ENCODE data around the gene IL1A.

IL1A gene

GRCh38 chr2:112820343-112820742 is 36.0 kb upstream of the IL1A start:
- TF ChIP-seq CTCF (conservative IDR thresholded peaks at IDR 0.05; ENCODE audit: low read depth, low read length): no peak
- Histone ChIP-seq H3K27ac (no peak overlapping the region), H3K9ac (no peak overlapping the region), H2AFZ (ENCODE audit: low read depth) (no peak overlapping the region), H3K4me1 (ENCODE audit: low read depth, poor library complexity, severe bottlenecking) (peaks cover 10% of the 10 kb centered on the region), H3K79me2 (ENCODE audit: insufficient read depth, low read depth) (no peaks in the 10 kb centered on the region), H3K4me2 (no peak overlapping the region), H3K4me3 (IDR thresholded peaks at IDR 0.05; ENCODE audit: insufficient read depth, low read depth, low read length) (no peak overlapping the region), H4K20me1 (ENCODE audit: insufficient read depth) (no peaks in the 10 kb centered on the region), H3K36me3 (ENCODE audit: insufficient read depth) (no peaks in the 10 kb centered on the region), H3K27me3 (ENCODE audit: insufficient read depth, low read depth) (no peaks in the 10 kb centered on the region)

DNA sequence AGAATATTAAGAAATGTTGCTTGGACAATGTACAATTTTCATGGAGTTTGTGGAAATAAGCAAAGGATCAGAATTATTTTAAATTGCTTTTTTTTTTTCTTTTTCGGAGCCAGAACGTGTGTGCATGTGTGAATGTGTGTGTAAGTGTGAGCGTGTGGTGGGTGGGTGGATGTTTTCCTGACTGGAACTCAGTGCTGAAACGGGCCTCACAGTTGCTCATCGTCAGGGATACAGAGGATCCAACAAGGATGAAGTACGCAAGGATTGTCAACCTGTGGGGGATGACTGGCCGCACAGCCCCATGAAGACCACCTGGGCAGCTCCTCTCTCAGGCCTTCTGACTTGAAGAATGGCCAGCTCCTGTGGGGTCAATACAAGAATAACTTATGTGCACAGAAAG is 34.8 kb upstream of the IL1A start:
- TF ChIP-seq CTCF (conservative IDR thresholded peaks at IDR 0.05; ENCODE audit: low read depth, low read length): no peak
- no peak overlapping the region for H2AFZ ChIP-seq (ENCODE audit: low read depth)
- H3K9ac ChIP-seq: no peak overlapping the region
- H3K27me3 ChIP-seq (ENCODE audit: insufficient read depth, low read depth): no peaks in the 10 kb centered on the region
- H3K4me2 ChIP-seq: no peak overlapping the region
- H4K20me1 ChIP-seq (ENCODE audit: insufficient read depth): no peaks in the 10 kb centered on the region
- H3K79me2 ChIP-seq (ENCODE audit: insufficient read depth, low read depth): no peaks in the 10 kb centered on the region
- no peak overlapping the region for H3K27ac ChIP-seq
- no peak overlapping the region for H3K4me3 ChIP-seq (IDR thresholded peaks at IDR 0.05; ENCODE audit: insufficient read depth, low read depth, low read length)
- no peaks in the 10 kb centered on the region for H3K36me3 ChIP-seq (ENCODE audit: insufficient read depth)
- peaks cover 10% of the 10 kb centered on the region for H3K4me1 ChIP-seq (ENCODE audit: low read depth, poor library complexity, severe bottlenecking)

DNA sequence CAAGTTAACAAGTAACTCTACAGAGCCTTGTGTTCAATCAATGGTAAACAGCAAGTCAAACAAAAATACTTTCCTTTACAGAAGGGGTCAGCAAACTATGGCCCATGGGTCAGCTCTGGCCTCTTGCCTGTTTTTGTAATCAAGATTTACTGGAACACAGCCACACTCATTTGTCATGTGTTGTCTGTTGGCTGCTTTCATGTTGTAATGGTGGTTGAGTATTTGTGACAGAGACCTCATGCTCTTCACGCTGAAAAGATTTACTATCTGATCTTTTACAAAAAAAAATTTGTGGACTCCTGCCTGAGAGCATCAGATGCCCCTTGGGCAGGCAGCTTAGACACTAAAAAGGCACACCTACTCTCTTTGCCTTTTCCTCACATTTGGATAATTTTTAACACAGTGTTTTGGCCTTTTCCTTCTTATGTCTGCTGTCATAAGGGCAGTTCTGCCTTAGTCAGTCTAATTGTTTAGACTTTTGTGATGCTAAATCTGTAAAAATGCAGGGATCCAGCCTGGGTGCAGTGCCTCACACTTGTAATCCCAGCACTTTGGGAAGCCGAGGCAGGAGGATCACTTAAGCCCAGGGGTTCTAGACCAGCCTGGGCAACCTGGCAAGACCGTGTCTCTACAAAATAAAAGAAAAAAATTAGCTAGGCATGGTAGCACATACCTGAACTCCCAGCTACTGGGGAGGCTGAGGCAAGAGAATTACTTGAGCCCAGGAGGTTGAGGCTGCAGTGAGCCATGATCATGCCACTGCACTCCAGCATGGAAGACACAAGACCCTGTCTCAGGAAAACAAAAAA is 34.0 kb upstream of the IL1A start:
- Histone ChIP-seq H3K27me3 (ENCODE audit: insufficient read depth, low read depth) (no peaks in the 10 kb centered on the region), H4K20me1 (ENCODE audit: insufficient read depth) (no peaks in the 10 kb centered on the region), H3K79me2 (ENCODE audit: insufficient read depth, low read depth) (no peaks in the 10 kb centered on the region), H3K27ac (no peak overlapping the region), H3K4me3 (IDR thresholded peaks at IDR 0.05; ENCODE audit: insufficient read depth, low read depth, low read length) (no peak overlapping the region), H3K4me1 (ENCODE audit: low read depth, poor library complexity, severe bottlenecking) (peaks cover 10% of the 10 kb centered on the region), H3K4me2 (no peak overlapping the region), H3K36me3 (ENCODE audit: insufficient read depth) (no peaks in the 10 kb centered on the region), H3K9ac (no peak overlapping the region), H2AFZ (ENCODE audit: low read depth) (no peak overlapping the region)
- no peak for TF ChIP-seq CTCF (conservative IDR thresholded peaks at IDR 0.05; ENCODE audit: low read depth, low read length)

DNA sequence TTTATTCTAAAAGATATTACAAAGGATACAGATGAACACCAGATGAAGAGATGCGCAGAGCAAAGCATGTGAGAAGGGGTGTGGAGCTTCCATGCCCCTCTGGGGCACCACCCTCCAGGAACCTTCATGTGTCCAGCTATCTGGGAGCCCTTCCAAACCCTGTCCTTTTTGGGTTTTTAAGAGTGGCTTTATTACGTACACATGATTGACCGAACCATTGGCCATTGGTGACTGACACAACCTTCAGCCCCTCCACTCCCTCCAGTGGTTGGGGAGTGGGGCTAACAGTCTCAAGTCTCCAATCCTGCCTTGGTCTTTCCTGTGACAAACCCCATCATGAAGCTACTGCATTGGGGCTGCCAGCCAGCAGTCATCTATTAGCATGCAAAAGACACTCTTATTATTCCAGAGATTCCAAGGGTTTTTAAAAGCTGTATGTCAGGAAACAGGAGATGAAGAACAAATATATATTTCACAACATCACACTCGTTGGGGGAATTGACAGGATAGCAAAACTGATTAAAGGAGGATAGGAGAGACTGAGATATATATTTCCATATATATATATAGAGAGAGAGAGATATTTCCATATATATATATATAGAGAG is 32.9 kb upstream of the IL1A start:
- no peak overlapping the region for H3K4me3 ChIP-seq (IDR thresholded peaks at IDR 0.05; ENCODE audit: insufficient read depth, low read depth, low read length)
- no peak for TF ChIP-seq CTCF (conservative IDR thresholded peaks at IDR 0.05; ENCODE audit: low read depth, low read length)

More for the DNA sequence above, 32.9 kb upstream of the IL1A start:
- H3K27ac ChIP-seq: no peak overlapping the region
- no peaks in the 10 kb centered on the region for H3K79me2 ChIP-seq (ENCODE audit: insufficient read depth, low read depth)
- H4K20me1 ChIP-seq (ENCODE audit: insufficient read depth): no peaks in the 10 kb centered on the region
- no peak overlapping the region for H3K4me2 ChIP-seq
- H3K4me1 ChIP-seq (ENCODE audit: low read depth, poor library complexity, severe bottlenecking): peaks cover 10% of the 10 kb centered on the region
- H3K9ac ChIP-seq: no peak overlapping the region
- no peak overlapping the region for H2AFZ ChIP-seq (ENCODE audit: low read depth)
- H3K36me3 ChIP-seq (ENCODE audit: insufficient read depth): no peaks in the 10 kb centered on the region
- H3K27me3 ChIP-seq (ENCODE audit: insufficient read depth, low read depth): no peaks in the 10 kb centered on the region
